Measurements from ENCODE around the gene DDX51. TPM values are rescaled to one million over a fixed set of nuclear protein-coding genes. Genes with fewer than 3 reads are reported as not detected.
"Not testable (repeated sequence)": the region's sequence is repeated elsewhere in the genome, so short reads cannot be mapped to it uniquely, and the experiment has no call there.

Gene DDX51
- total and polyA plus RNA-seq, 2 experiments from 2014 or later = 6.8 to 16.1 TPM

GRCh38 chr12:132150780-132151144 is 6.6 kb upstream of the DDX51 start:
- no peak for TF ChIP-seq EZH2phosphoT487 (IDR thresholded peaks at IDR 0.05; ENCODE audit: low read depth, severe bottlenecking, unreplicated experiment)
- TF ChIP-seq, protein P1, sequence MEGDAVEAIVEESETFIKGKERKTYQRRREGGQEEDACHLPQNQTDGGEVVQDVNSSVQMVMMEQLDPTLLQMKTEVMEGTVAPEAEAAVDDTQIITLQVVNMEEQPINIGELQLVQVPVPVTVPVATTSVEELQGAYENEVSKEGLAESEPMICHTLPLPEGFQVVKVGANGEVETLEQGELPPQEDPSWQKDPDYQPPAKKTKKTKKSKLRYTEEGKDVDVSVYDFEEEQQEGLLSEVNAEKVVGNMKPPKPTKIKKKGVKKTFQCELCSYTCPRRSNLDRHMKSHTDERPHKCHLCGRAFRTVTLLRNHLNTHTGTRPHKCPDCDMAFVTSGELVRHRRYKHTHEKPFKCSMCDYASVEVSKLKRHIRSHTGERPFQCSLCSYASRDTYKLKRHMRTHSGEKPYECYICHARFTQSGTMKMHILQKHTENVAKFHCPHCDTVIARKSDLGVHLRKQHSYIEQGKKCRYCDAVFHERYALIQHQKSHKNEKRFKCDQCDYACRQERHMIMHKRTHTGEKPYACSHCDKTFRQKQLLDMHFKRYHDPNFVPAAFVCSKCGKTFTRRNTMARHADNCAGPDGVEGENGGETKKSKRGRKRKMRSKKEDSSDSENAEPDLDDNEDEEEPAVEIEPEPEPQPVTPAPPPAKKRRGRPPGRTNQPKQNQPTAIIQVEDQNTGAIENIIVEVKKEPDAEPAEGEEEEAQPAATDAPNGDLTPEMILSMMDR (IDR thresholded peaks at IDR 0.05; ENCODE audit: poor library complexity) = no peak
- TF ChIP-seq EZH2 (IDR thresholded peaks at IDR 0.05; ENCODE audit: borderline replicate concordance) = no peak
- WGBS (ENCODE audit: low lambda C conversion rate, missing lambda C conversion rate) = 93% methylated on average over 2 of the region's 6 CpGs
- Histone ChIP-seq H3K27ac (no peak overlapping the region), H3K9me2 (replicated peaks; ENCODE audit: insufficient read depth) (no peaks in the 10 kb centered on the region), H2AFZ (no peak overlapping the region), H3K4me1 (ENCODE audit: insufficient read depth) (no peaks in the 10 kb centered on the region), H3K9me3 (ENCODE audit: low read depth) (no peaks in the 10 kb centered on the region), H3K4me2 (no peak overlapping the region), H3K79me2 (no peaks in the 10 kb centered on the region), H4K20me1 (ENCODE audit: insufficient read depth, poor library complexity, severe bottlenecking) (no peaks in the 10 kb centered on the region), H3K4me3 (no peak overlapping the region), H3K27me3 (no peaks in the 10 kb centered on the region), H3K36me3 (replicated peaks; ENCODE audit: insufficient read depth, low read depth) (no peaks in the 10 kb centered on the region)
- no peak for DNase-seq (ENCODE audit: low spot score)

GRCh38 chr12:132149526-132149925 is 5.4 kb upstream of the DDX51 start:
- H3K27ac ChIP-seq; H3K4me1 ChIP-seq (ENCODE audit: insufficient read depth); H3K36me3 ChIP-seq (replicated peaks; ENCODE audit: insufficient read depth, low read depth); H2AFZ ChIP-seq; H3K4me2 ChIP-seq; DNase-seq (ENCODE audit: low spot score); H3K4me3 ChIP-seq; H4K20me1 ChIP-seq (ENCODE audit: insufficient read depth, poor library complexity, severe bottlenecking); H3K79me2 ChIP-seq; H3K9me2 ChIP-seq (replicated peaks; ENCODE audit: insufficient read depth); H3K27me3 ChIP-seq; H3K9me3 ChIP-seq (ENCODE audit: low read depth): not testable (repeated sequence)
- no CpG with 5 or more reads among the region's 32 CpGs for WGBS (ENCODE audit: low lambda C conversion rate, missing lambda C conversion rate)

- no peaks in the 10 kb centered on the region for H3K9me2 ChIP-seq (replicated peaks; ENCODE audit: insufficient read depth)
- TF ChIP-seq, protein P1 (IDR thresholded peaks at IDR 0.05; ENCODE audit: poor library complexity) = no peak
- no peak for TF ChIP-seq EZH2 (IDR thresholded peaks at IDR 0.05; ENCODE audit: borderline replicate concordance)
- no peak for TF ChIP-seq EZH2phosphoT487 (IDR thresholded peaks at IDR 0.05; ENCODE audit: low read depth, severe bottlenecking, unreplicated experiment)
- H3K36me3 ChIP-seq (replicated peaks; ENCODE audit: insufficient read depth, low read depth) = no peaks in the 10 kb centered on the region
- WGBS (ENCODE audit: low lambda C conversion rate, missing lambda C conversion rate) = 98% methylated on average over 8 of the region's 41 CpGs
- no peak overlapping the region for H3K4me2 ChIP-seq
- no peak overlapping the region for H3K4me3 ChIP-seq
- DNase-seq (ENCODE audit: low spot score) = no peak
- no peak overlapping the region for H2AFZ ChIP-seq
- H3K27ac ChIP-seq = no peak overlapping the region
- no peaks in the 10 kb centered on the region for H4K20me1 ChIP-seq (ENCODE audit: insufficient read depth, poor library complexity, severe bottlenecking)
- H3K79me2 ChIP-seq = peaks cover 11% of the 10 kb centered on the region
- no peaks in the 10 kb centered on the region for H3K9me3 ChIP-seq (ENCODE audit: low read depth)
- H3K27me3 ChIP-seq = no peaks in the 10 kb centered on the region
- peaks cover 5% of the 10 kb centered on the region for H3K4me1 ChIP-seq (ENCODE audit: insufficient read depth)
Observed at GRCh38 chr12:132148368-132149045, 4.4 kb upstream of the DDX51 start.

DNA sequence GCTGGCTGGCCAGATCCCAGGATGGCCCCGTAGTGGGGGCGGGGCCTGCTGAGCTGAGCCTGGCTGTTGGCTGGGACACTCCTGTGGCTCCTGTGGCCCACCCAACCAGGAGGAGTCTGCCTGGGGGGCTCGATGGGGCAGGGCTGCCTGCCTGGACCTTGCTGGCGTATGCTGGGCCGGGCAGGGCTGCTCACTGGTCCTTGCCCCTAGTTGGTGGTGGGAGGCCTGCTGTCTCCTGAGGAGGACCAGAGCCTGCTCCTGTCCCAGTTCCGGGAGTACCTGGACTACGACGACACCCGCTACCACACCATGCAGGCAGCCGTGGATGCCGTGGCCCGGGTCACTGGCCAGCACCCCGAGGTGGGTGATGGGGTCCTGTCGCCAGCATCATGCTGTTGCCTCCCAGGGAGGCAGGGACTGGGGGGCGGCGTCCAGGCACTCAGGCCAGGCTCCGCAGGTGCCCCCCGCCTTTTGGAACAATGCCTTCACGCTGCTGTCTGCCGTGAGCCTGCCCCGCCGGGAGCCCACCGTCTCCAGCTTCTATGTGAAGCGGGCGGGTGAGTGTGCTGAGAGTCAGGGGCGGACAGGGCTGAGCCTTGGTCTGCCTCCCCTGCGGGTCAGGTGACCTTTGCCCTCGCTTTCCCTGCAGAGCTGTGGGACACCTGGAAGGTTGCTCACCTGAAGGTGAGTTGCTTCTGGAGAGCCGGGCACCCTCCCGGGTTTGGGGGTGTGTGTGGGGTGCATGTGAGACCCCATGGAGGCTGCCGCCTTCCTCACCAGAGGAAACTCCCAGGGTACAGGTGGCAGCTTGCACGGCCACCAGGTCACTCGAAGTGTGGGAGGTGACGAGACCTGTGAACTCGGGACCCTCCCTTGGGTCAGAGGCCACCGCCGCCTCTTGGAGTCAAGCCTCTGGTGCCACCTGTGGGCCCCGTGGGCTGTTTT is 3.6 kb upstream of the DDX51 start:
- H4K20me1 ChIP-seq (ENCODE audit: insufficient read depth, poor library complexity, severe bottlenecking) = no peaks in the 10 kb centered on the region
- H3K27me3 ChIP-seq = no peaks in the 10 kb centered on the region
- H3K4me3 ChIP-seq = no peak overlapping the region
- H3K27ac ChIP-seq = no peak overlapping the region
- H3K4me1 ChIP-seq (ENCODE audit: insufficient read depth) = peaks cover 11% of the 10 kb centered on the region
- no peak for DNase-seq (ENCODE audit: low spot score)
- no peak overlapping the region for H3K4me2 ChIP-seq
- H3K79me2 ChIP-seq = peaks cover 19% of the 10 kb centered on the region
- WGBS (ENCODE audit: low lambda C conversion rate, missing lambda C conversion rate) = 96% methylated on average over 35 of the region's 38 CpGs
- H3K36me3 ChIP-seq (replicated peaks; ENCODE audit: insufficient read depth, low read depth) = no peaks in the 10 kb centered on the region
- H3K9me2 ChIP-seq (replicated peaks; ENCODE audit: insufficient read depth) = no peaks in the 10 kb centered on the region
- no peak overlapping the region for H2AFZ ChIP-seq
- TF ChIP-seq, protein P1 (IDR thresholded peaks at IDR 0.05; ENCODE audit: poor library complexity) = no peak
- TF ChIP-seq EZH2 (IDR thresholded peaks at IDR 0.05; ENCODE audit: borderline replicate concordance) = no peak
- H3K9me3 ChIP-seq (ENCODE audit: low read depth) = no peaks in the 10 kb centered on the region

Measured in hepatocyte (in vitro differentiated cells).